Measurements from ENCODE around the gene BMP6. TPM values are rescaled to one million over a fixed set of nuclear protein-coding genes. Genes with fewer than 3 reads are reported as not detected.
A peak's percentile ranks its signal among the peaks of the same experiment; 100 is the strongest.

Gene BMP6
- 2.8 and 3.1 TPM in 2 replicates for total RNA-seq (2014; rRNA removed; shearing (Covaris generic))
- polyA plus RNA-seq (2016; fragmentation: Nextera tagmentation; extraction: Ambion mirVana) = 0.56 and 0.84 TPM in 2 replicates
- long read RNA-seq = 0 reads

DNA sequence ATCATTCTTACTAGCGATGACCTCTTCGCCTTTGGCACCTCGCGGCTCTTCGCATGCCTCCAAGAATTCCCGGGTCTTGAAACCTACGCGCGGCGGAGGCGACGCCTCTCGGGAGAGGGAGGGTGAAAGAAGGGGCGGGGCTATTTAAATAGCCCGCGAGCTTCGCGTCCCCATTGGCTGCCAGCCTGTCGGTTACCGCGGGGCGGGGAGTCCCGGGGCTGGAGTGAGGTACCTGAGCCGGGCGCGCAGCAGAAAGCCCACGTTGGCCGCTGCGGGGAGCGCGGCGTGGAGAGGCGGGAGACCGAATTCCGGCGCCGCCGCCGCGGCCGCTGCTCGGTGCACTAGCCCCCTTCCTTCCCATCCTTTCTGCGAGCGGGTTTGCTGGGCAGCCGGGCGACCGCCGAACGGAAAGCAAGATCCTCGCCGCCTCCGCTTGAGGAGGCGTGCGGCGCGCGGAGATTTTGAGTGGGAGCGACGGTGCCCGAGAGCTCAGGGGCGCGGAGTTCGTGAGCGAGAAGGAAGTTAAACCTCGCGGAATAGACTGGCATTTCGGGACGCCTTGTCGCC is at the start of gene BMP6:
TSS of gene BMP6 (plus strand) at position 251 of the 567 bp plus-strand sequence. CDS start 857 bp downstream, outside the sequence.
- H3K4me3 ChIP-seq = peak within 1 kb of the TSS; percentile 74
- H3K27ac Mint-ChIP-seq = no peak within 1 kb of the TSS
- H3K79me2 ChIP-seq (replicated peaks; ENCODE audit: insufficient read depth) = no peaks in the 10 kb centered on the region
- no peaks in the 10 kb centered on the region for H3K36me3 ChIP-seq (ENCODE audit: insufficient read depth)
- H3K9me3 Mint-ChIP-seq = peaks cover 5% of the 10 kb centered on the region; the same call in 2 of the 3 replicates
- no peaks in the 10 kb centered on the region for H3K9me2 ChIP-seq (ENCODE audit: insufficient read depth)
- peaks cover 77% of the 10 kb centered on the region for H3K27me3 ChIP-seq (ENCODE audit: insufficient read depth)
- peaks cover 65% of the 10 kb centered on the region for H3K27me3 Mint-ChIP-seq (ENCODE audit: insufficient read depth, low read depth, poor library complexity)
- peaks cover 23% of the 10 kb centered on the region for H3K4me1 Mint-ChIP-seq
- peaks cover 5% of the 10 kb centered on the region; the same call in 1 of the 2 replicates for H4K20me1 ChIP-seq (replicated peaks; ENCODE audit: insufficient read depth)
- H3K27ac ChIP-seq (ENCODE audit: low read depth) = no peak within 1 kb of the TSS
- no peaks in the 10 kb centered on the region for H3K36me3 Mint-ChIP-seq (ENCODE audit: low read depth)
- TF ChIP-seq EZH2phosphoT487 (IDR thresholded peaks at IDR 0.05; ENCODE audit: unreplicated experiment) (no peak), EZH2 (IDR thresholded peaks at IDR 0.05; ENCODE audit: low read depth, unreplicated experiment) (peak; percentile 73), POLR2AphosphoS5 (IDR thresholded peaks at IDR 0.05; ENCODE audit: low read depth) (peak; percentile 50; the same call in 1 of the 2 replicates), CREB1 (CRISPR knock-in tag; IDR thresholded peaks at IDR 0.05; ENCODE audit: low read depth) (peak; percentile 3; the same call in 1 of the 2 replicates), ZNF331 (CRISPR knock-in tag; IDR thresholded peaks at IDR 0.05; ENCODE audit: low read depth) (no peak), STAT1 (IDR thresholded peaks at IDR 0.05; ENCODE audit: unreplicated experiment) (no peak)
- TF ChIP-seq, protein P1, sequence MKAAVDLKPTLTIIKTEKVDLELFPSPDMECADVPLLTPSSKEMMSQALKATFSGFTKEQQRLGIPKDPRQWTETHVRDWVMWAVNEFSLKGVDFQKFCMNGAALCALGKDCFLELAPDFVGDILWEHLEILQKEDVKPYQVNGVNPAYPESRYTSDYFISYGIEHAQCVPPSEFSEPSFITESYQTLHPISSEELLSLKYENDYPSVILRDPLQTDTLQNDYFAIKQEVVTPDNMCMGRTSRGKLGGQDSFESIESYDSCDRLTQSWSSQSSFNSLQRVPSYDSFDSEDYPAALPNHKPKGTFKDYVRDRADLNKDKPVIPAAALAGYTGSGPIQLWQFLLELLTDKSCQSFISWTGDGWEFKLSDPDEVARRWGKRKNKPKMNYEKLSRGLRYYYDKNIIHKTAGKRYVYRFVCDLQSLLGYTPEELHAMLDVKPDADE (IDR thresholded peaks at IDR 0.05) = no peak
- peak within 1 kb of the TSS; percentile 90 for H3K4me2 ChIP-seq
- H3K4me3 Mint-ChIP-seq = peak within 1 kb of the TSS; percentile 77
- peaks cover 11% of the 10 kb centered on the region for H3K4me1 ChIP-seq (ENCODE audit: insufficient read depth)
- DNase-seq (ENCODE audit: low spot score) = peak; percentile 99
- H3F3A ChIP-seq (replicated peaks; ENCODE audit: low read depth) = no peaks in the 10 kb centered on the region
- H2AFZ ChIP-seq = peak within 1 kb of the TSS; percentile 86
- peak; percentile 74 for ATAC-seq

DNA sequence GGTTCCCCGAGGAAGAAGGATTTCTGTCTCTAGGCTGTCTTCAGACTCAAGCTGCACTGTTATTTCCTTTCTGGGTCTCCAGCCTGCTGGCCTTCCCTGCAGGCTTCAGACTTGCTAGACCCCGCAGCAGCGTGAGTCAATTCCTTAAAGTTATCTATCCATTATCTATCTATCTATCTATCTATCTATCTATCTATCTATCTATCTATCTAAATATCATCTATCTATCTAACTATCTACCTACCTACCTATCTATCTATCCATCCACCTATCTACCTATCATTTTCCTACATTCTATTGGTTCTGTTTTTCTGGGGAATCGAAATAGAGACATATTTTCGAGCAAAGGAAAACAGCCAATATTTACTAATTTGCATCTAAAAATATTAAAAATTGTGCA is 48.7 kb upstream of the BMP6 start:
- H3F3A ChIP-seq (replicated peaks; ENCODE audit: low read depth) = no peaks in the 10 kb centered on the region
- H3K9me3 Mint-ChIP-seq = no peaks in the 10 kb centered on the region
- H3K4me3 ChIP-seq = no peak overlapping the region
- no peaks in the 10 kb centered on the region for H3K79me2 ChIP-seq (replicated peaks; ENCODE audit: insufficient read depth)
- TF ChIP-seq NANOG (IDR thresholded peaks at IDR 0.05; ENCODE audit: borderline replicate concordance) = no peak
- TF ChIP-seq STAT1 (IDR thresholded peaks at IDR 0.05; ENCODE audit: unreplicated experiment) = no peak
- no peak for TF ChIP-seq CREB1 (CRISPR knock-in tag; IDR thresholded peaks at IDR 0.05; ENCODE audit: low read depth)
- no peak for TF ChIP-seq ZNF114 (CRISPR knock-in tag; IDR thresholded peaks at IDR 0.05)
- no peak for TF ChIP-seq ZNF331 (CRISPR knock-in tag; IDR thresholded peaks at IDR 0.05; ENCODE audit: low read depth)
- TF ChIP-seq, protein P2, sequence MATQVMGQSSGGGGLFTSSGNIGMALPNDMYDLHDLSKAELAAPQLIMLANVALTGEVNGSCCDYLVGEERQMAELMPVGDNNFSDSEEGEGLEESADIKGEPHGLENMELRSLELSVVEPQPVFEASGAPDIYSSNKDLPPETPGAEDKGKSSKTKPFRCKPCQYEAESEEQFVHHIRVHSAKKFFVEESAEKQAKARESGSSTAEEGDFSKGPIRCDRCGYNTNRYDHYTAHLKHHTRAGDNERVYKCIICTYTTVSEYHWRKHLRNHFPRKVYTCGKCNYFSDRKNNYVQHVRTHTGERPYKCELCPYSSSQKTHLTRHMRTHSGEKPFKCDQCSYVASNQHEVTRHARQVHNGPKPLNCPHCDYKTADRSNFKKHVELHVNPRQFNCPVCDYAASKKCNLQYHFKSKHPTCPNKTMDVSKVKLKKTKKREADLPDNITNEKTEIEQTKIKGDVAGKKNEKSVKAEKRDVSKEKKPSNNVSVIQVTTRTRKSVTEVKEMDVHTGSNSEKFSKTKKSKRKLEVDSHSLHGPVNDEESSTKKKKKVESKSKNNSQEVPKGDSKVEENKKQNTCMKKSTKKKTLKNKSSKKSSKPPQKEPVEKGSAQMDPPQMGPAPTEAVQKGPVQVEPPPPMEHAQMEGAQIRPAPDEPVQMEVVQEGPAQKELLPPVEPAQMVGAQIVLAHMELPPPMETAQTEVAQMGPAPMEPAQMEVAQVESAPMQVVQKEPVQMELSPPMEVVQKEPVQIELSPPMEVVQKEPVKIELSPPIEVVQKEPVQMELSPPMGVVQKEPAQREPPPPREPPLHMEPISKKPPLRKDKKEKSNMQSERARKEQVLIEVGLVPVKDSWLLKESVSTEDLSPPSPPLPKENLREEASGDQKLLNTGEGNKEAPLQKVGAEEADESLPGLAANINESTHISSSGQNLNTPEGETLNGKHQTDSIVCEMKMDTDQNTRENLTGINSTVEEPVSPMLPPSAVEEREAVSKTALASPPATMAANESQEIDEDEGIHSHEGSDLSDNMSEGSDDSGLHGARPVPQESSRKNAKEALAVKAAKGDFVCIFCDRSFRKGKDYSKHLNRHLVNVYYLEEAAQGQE (IDR thresholded peaks at IDR 0.05; ENCODE audit: unreplicated experiment) = no peak
- TF ChIP-seq POLR2AphosphoS5 (IDR thresholded peaks at IDR 0.05; ENCODE audit: low read depth) = no peak
- no peaks in the 10 kb centered on the region for H3K36me3 ChIP-seq (ENCODE audit: insufficient read depth)
- no peaks in the 10 kb centered on the region for H3K9me2 ChIP-seq (ENCODE audit: insufficient read depth)
- H3K4me1 Mint-ChIP-seq = peaks cover 32% of the 10 kb centered on the region
- ATAC-seq (no peak), DNase-seq (ENCODE audit: low spot score) (no peak)
- no peaks in the 10 kb centered on the region for H3K27me3 ChIP-seq (ENCODE audit: insufficient read depth)
- H3K4me3 Mint-ChIP-seq = no peak overlapping the region
- no peak overlapping the region for H3K4me2 ChIP-seq
- H3K27me3 Mint-ChIP-seq (ENCODE audit: insufficient read depth, low read depth, poor library complexity) = peaks cover 11% of the 10 kb centered on the region
- no peaks in the 10 kb centered on the region; the same call in 2 of the 3 replicates for H3K36me3 Mint-ChIP-seq (ENCODE audit: low read depth)
- no peak overlapping the region for H3K27ac ChIP-seq (ENCODE audit: low read depth)
- H2AFZ ChIP-seq = no peak overlapping the region
- no peaks in the 10 kb centered on the region for H4K20me1 ChIP-seq (replicated peaks; ENCODE audit: insufficient read depth)
- H3K4me1 ChIP-seq (ENCODE audit: insufficient read depth) = peaks cover 20% of the 10 kb centered on the region
- no peak overlapping the region for H3K27ac Mint-ChIP-seq
